ENCODE data around the gene DLX2. TPM values are rescaled to one million over a fixed set of nuclear protein-coding genes. Genes with fewer than 3 reads are reported as not detected.

Gene DLX2
- total RNA-seq, 4 donors from 2014 or later, result not detected

- Histone ChIP-seq H3K36me3 (no peaks in the 10 kb centered on the region), H3K4me3 (peak overlapping the region in 3 of 4 donors; percentile 3 to 62 (median 37)), H3K27ac (no peak overlapping the region), H3K4me1 (peaks cover 73 to 100% (median 87%) of the 10 kb centered on the region in 3 donors), H3K9me3 (no peaks in the 10 kb centered on the region), H3K27me3 (peaks cover 74 to 100% (median 91%) of the 10 kb centered on the region in 4 donors)
- DNase-seq, result no peak
- intact Hi-C loops (cut with DNase I), result no loop called here
- 11% methylated on average over 21 to 22 of the region's 61 CpGs for WGBS, 2 donors
- no peak for TF ChIP-seq POLR2A (IDR thresholded peaks at IDR 0.05)
- TF ChIP-seq CTCF (IDR thresholded peaks at IDR 0.05), result no peak
Measured at GRCh38 chr2:172098650-172099471, 3.8 kb downstream of the DLX2 start.

DNA sequence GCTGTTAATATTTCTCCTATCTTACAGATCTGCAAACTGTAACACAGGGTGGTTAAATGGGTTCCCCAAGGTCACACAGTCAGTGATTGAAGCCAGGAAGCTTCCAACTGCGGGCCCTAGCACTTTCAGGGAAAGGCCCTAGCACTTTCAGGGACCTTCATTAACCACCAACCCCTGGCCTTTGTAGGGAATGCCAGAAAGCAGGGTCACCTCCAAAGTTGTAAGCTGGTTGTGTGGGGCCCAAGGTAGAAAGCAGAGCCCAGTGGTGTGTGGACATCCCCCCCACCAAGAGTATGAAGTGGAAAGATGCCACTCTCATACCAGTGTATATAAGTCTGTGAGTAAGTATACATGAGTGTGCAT is 4.4 kb downstream of the DLX2 start:
- Histone ChIP-seq H3K4me1 (peaks cover 70 to 95% (median 82%) of the 10 kb centered on the region in 3 donors), H3K27me3 (peaks cover 77 to 100% (median 91%) of the 10 kb centered on the region in 4 donors), H3K4me3 (no peak overlapping the region), H3K27ac (no peak overlapping the region), H3K9me3 (no peaks in the 10 kb centered on the region), H3K36me3 (no peaks in the 10 kb centered on the region)
- WGBS, 2 donors, result 56 to 67% methylated on average over 1 of the region's 1 CpG
- DNase-seq, result no peak
- TF ChIP-seq POLR2A (IDR thresholded peaks at IDR 0.05), result no peak
- TF ChIP-seq CTCF (IDR thresholded peaks at IDR 0.05), result no peak
- intact Hi-C loops (cut with DNase I), result no loop called here

DNA sequence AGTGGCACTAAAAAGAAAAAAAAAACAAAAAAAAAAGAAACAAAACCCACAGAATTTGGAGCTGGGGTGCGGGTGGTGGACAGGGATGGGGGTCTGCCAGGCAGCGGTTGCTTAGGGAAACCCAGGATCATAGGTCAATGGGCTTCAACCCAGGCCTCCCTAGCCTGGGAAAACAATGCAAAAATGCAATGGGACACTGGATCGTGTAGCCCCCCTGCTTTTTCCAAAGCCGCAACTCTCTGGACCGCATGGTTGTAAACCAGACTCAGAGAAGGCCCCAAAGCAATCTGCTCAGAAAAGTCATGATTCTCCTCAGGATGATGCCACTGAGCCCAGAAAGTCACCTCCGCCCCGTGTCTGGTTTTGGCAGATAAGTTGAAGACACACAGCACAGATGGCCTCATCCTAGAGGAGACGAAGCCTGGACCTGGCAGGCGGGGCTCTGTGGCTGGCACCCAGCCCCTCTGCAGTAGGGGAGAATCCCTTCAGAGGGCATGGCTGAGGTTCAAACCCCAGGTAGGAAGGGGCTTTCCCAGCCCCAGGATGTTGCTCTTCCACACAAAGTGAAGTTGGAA is 5.1 kb downstream of the DLX2 start:
- 28 to 39% methylated on average over 7 to 8 of the region's 9 CpGs for WGBS, 2 donors
- H3K4me3 ChIP-seq, result peak overlapping the region in 1 of 4 donors; percentile 65
- TF ChIP-seq CTCF (IDR thresholded peaks at IDR 0.05) (no peak), POLR2A (IDR thresholded peaks at IDR 0.05) (no peak)
- H3K27ac ChIP-seq, result no peak overlapping the region
- H3K27me3 ChIP-seq, result peaks cover 82 to 100% (median 94%) of the 10 kb centered on the region in 4 donors
- DNase-seq, result no peak
- intact Hi-C loops (cut with DNase I), result no loop called here
- H3K4me1 ChIP-seq, result peaks cover 65 to 89% (median 75%) of the 10 kb centered on the region in 3 donors
- H3K9me3 ChIP-seq, result no peaks in the 10 kb centered on the region
- H3K36me3 ChIP-seq, result no peaks in the 10 kb centered on the region

GRCh38 chr2:172096626-172097547 is 5.8 kb downstream of the DLX2 start:
- Histone ChIP-seq H3K27ac (no peak overlapping the region), H3K27me3 (peaks cover 75 to 100% (median 93%) of the 10 kb centered on the region in 4 donors), H3K4me3 (peak overlapping the region; percentile 3 to 65 (median 30)), H3K4me1 (peaks cover 57 to 81% (median 68%) of the 10 kb centered on the region in 3 donors), H3K9me3 (no peaks in the 10 kb centered on the region), H3K36me3 (no peaks in the 10 kb centered on the region)
- no peak for DNase-seq
- intact Hi-C loops (cut with DNase I), result no loop called here
- TF ChIP-seq CTCF (IDR thresholded peaks at IDR 0.05) (no peak), POLR2A (IDR thresholded peaks at IDR 0.05) (no peak)
- WGBS, 2 donors, result 0 to 2% methylated on average over 3 to 39 of the region's 55 CpGs
